ENCODE measurements around the gene LHB. TPM values are rescaled to one million over a fixed set of nuclear protein-coding genes. Genes with fewer than 3 reads are reported as not detected.
"Not testable (repeated sequence)": the region's sequence is repeated elsewhere in the genome, so short reads cannot be mapped to it uniquely, and the experiment has no call there.

LHB gene
- total RNA-seq, 1 experiment from 2014 or later = not detected

DNA sequence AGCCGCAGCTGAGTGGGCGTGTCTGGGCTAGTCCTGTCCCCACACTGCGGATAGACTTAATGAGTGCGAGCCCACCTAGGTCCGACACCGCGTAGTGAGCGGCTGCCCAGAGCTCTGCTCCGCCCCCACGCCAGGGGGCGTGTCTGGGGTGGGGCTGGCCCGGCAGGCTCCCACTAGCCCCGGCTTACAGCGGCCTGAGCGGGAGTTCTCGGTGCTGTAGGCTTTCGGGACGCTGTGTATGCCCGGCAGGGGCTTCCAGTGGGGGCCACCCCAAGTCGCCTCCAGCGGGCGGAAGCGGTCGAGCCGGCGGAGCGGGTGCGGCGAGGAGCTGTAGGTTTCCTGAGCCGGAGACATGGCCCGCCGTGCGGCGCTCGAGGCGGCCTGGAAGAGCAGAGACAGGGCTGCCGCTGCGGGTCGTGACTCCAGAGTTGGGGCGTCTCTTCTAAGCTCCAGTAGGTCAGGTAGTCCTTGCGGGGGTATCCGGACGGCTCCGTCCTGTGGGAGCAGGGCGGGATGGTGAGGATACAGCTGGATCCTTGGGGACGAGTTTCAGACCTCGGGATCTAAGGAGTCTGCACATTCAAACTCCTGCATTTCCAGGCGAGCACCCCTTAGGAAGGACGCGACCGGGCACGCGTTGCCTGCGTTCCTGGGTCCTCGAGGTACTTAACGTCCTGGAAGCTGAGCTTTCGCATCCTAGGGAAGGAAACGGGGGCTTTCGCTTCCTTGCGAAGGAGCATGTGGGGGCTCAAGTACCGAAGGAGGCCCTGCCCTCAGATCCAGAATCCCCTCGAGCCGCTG is 39.4 kb upstream of the LHB start:
- Histone ChIP-seq H4K20me1 (ENCODE audit: low read length) (no peaks in the 10 kb centered on the region), H3K4me3 (ENCODE audit: low read length) (peak overlapping the region; percentile 71), H3F3A (ENCODE audit: low read length, unreplicated experiment) (no peaks in the 10 kb centered on the region), H3K36me3 (ENCODE audit: low read depth, low read length) (no peaks in the 10 kb centered on the region), H3K9me3 (ENCODE audit: low read length) (no peaks in the 10 kb centered on the region), H3K4me2 (ENCODE audit: low read length) (peak overlapping the region; percentile 96), H3K79me2 (ENCODE audit: low read length) (no peaks in the 10 kb centered on the region), H3K27me3 (ENCODE audit: low read length) (no peaks in the 10 kb centered on the region), H3K9me2 (replicated peaks; ENCODE audit: low read length) (no peaks in the 10 kb centered on the region), H3K4me1 (ENCODE audit: insufficient read depth, low read length) (peaks cover 4% of the 10 kb centered on the region; the same call in 1 of the 2 replicates), H2AFZ (ENCODE audit: low read length) (peak overlapping the region; percentile 85), H3K27ac (ENCODE audit: low read length) (no peak overlapping the region), H3K9ac (ENCODE audit: low read length) (0 out of 2 replicates have a peak overlapping the region, but pooled peaks have one; percentile 12)
- ATAC-seq = peak; percentile 89
- DNase-seq = peak; percentile 52
- ChIA-PET CTCF (interaction anchor here (0.7 kb wide), 1 partner anchor 63 kb away, joined by 3 read pairs; the partner anchor contains the start of gene RUVBL2), POLR2A (ENCODE audit: unreplicated experiment) (interaction anchor here (0.6 to 0.7 kb wide), 2 partner anchors 19 to 42 kb away, joined by 3 read pairs; no protein-coding TSS in a partner anchor)
- intact Hi-C loops (cut with micrococcal nuclease) = no loop called here
- TSS peak; percentile 45 for BruUV-seq (replicated peaks)
- TF ChIP-seq EZH2phosphoT487 (IDR thresholded peaks at IDR 0.05; ENCODE audit: borderline replicate concordance, low read length) (no peak), EZH2 (IDR thresholded peaks at IDR 0.05; ENCODE audit: low read length, unreplicated experiment) (no peak)
- TF ChIP-seq, protein P1, sequence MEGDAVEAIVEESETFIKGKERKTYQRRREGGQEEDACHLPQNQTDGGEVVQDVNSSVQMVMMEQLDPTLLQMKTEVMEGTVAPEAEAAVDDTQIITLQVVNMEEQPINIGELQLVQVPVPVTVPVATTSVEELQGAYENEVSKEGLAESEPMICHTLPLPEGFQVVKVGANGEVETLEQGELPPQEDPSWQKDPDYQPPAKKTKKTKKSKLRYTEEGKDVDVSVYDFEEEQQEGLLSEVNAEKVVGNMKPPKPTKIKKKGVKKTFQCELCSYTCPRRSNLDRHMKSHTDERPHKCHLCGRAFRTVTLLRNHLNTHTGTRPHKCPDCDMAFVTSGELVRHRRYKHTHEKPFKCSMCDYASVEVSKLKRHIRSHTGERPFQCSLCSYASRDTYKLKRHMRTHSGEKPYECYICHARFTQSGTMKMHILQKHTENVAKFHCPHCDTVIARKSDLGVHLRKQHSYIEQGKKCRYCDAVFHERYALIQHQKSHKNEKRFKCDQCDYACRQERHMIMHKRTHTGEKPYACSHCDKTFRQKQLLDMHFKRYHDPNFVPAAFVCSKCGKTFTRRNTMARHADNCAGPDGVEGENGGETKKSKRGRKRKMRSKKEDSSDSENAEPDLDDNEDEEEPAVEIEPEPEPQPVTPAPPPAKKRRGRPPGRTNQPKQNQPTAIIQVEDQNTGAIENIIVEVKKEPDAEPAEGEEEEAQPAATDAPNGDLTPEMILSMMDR (conservative IDR thresholded peaks at IDR 0.05; ENCODE audit: low read depth, low read length) = peak; percentile 18; the same call in 1 of the 2 replicates

DNA sequence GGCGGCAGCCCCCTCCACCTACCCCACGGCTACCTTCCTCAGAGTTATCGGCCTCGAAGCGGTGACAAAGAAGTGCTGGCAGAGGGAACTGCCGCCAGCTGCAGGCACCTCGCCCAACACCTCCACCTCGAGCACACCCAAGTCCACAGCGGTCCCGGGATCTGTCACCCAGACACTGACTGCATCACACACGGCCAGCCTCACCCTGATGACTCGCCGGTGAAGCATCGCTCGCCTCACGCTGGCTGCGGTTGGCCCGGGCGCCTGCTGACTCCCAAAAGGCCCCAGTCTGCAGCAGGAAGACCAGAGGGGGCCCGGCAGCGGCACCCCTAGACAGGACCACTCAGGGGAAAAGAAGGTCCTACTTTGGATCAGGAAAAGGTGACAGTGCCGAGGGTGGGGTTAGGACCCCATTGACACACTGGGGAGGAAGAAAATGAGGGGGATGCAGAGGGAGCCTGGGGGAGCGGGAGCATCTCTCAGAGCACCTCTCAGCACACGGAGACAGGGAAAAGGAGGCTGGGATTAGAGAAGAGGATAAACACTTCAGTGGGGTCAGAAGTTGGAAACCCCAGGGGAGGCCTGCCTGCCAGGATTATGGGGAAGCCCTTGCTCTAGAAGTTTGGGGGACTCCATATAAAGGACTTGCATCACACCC is 33.6 kb upstream of the LHB start:
- POLR2A ChIA-PET (ENCODE audit: unreplicated experiment) = not testable (repeated sequence)

DNA sequence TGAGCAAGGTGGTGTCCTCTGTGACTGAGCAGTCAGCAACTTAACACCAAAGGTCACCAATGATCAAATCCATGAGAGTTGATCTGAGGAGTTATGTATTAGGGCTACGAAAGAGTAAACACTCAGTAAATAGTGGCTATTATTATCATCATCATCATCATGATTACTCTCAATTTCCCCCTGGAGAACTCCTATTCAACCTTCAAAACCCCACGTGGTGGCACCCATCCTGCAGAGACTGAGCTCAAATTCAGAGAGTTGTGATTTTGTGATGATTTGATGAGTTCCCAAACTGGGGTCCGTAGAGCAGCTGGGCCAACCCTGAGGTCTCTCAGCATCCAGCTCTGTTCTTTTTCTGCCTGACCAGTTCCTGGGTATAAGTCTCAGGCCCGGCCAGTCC is 32.9 kb upstream of the LHB start:
- H3K27ac ChIP-seq (ENCODE audit: low read length); H2AFZ ChIP-seq (ENCODE audit: low read length); H3K4me1 ChIP-seq (ENCODE audit: insufficient read depth, low read length); BruUV-seq (replicated peaks); H4K20me1 ChIP-seq (ENCODE audit: low read length); CTCF ChIA-PET; H3K4me3 ChIP-seq (ENCODE audit: low read length); H3K9ac ChIP-seq (ENCODE audit: low read length); H3K79me2 ChIP-seq (ENCODE audit: low read length); H3F3A ChIP-seq (ENCODE audit: low read length, unreplicated experiment); H3K9me2 ChIP-seq (replicated peaks; ENCODE audit: low read length); H3K9me3 ChIP-seq (ENCODE audit: low read length); DNase-seq; POLR2A ChIA-PET (ENCODE audit: unreplicated experiment); intact Hi-C loops (cut with micrococcal nuclease); H3K36me3 ChIP-seq (ENCODE audit: low read depth, low read length); ATAC-seq; H3K27me3 ChIP-seq (ENCODE audit: low read length): not testable (repeated sequence)
- H3K4me2 ChIP-seq (ENCODE audit: low read length) = peak overlapping the region; percentile 37; the same call in 1 of the 2 replicates

More for the DNA sequence above, 33.6 kb upstream of the LHB start:
- peak overlapping the region; percentile 37; the same call in 1 of the 2 replicates for H3K4me2 ChIP-seq (ENCODE audit: low read length)
- CTCF ChIA-PET; H3K27ac ChIP-seq (ENCODE audit: low read length); H3K4me1 ChIP-seq (ENCODE audit: insufficient read depth, low read length); BruUV-seq (replicated peaks); H4K20me1 ChIP-seq (ENCODE audit: low read length); H3K9me2 ChIP-seq (replicated peaks; ENCODE audit: low read length); H3K27me3 ChIP-seq (ENCODE audit: low read length); intact Hi-C loops (cut with micrococcal nuclease); H3K9ac ChIP-seq (ENCODE audit: low read length); H3K4me3 ChIP-seq (ENCODE audit: low read length); H2AFZ ChIP-seq (ENCODE audit: low read length); H3K36me3 ChIP-seq (ENCODE audit: low read depth, low read length); H3F3A ChIP-seq (ENCODE audit: low read length, unreplicated experiment); H3K9me3 ChIP-seq (ENCODE audit: low read length); H3K79me2 ChIP-seq (ENCODE audit: low read length): not testable (repeated sequence)
- ATAC-seq (peak; percentile 100), DNase-seq (peak; percentile 83)

DNA sequence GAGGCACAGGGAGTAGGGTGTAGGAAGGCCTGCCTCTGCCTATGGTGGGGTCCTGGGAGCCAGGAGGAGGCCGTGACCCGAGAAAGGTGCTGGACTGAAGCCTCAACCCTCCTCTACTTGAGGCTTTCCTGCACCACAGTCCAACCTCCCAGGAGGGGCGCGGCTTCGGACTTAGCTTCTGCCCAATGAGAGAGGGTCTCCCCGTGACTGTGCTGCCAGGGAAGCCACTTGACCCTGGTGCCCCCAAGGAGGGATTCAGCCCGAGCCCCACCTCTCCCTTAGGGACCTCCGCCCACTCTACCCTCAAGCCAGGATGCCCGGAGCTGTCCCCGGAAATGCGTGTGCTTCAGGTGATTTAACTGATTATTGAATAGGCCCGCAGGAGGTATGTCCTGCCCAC is 32.1 kb upstream of the LHB start, which contains the start of gene CGB8:
TSS of gene CGB8 (minus strand) at position 101 of the 400 bp plus-strand sequence. CDS start 372 bp downstream, outside the sequence.
- H3K4me3 ChIP-seq (ENCODE audit: low read length); H3K9ac ChIP-seq (ENCODE audit: low read length); intact Hi-C loops (cut with micrococcal nuclease); H3K9me3 ChIP-seq (ENCODE audit: low read length); CTCF ChIA-PET; H2AFZ ChIP-seq (ENCODE audit: low read length); H3K27ac ChIP-seq (ENCODE audit: low read length); POLR2A ChIA-PET (ENCODE audit: unreplicated experiment); H3K27me3 ChIP-seq (ENCODE audit: low read length); ATAC-seq; H3K4me2 ChIP-seq (ENCODE audit: low read length); DNase-seq; H3F3A ChIP-seq (ENCODE audit: low read length, unreplicated experiment); H3K36me3 ChIP-seq (ENCODE audit: low read depth, low read length); H3K79me2 ChIP-seq (ENCODE audit: low read length); BruUV-seq (replicated peaks); H3K9me2 ChIP-seq (replicated peaks; ENCODE audit: low read length); H3K4me1 ChIP-seq (ENCODE audit: insufficient read depth, low read length); H4K20me1 ChIP-seq (ENCODE audit: low read length): not testable (repeated sequence)

DNA sequence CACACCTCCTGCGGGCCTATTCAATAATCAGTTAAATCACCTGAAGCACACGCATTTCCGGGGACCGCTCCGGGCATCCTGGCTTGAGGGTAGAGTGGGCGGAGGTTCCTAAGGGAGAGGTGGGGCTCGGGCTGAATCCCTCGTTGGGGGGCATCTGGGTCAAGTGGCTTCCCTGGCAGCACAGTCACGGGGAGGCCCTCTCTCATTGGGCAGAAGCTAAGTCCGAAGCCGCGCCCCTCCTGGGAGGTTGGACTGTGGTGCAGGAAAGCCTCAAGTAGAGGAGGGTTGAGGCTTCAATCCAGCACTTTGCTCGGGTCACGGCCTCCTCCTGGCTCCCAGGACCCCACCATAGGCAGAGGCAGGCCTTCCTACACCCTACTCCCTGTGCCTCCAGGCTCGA is 26.7 kb upstream of the LHB start, which contains the start of gene CGB5:
TSS of gene CGB5 (plus strand) at position 301 of the 400 bp plus-strand sequence. CDS start 362 bp downstream, outside the sequence.
- BruUV-seq (replicated peaks); H3F3A ChIP-seq (ENCODE audit: low read length, unreplicated experiment); H3K27ac ChIP-seq (ENCODE audit: low read length); H3K4me3 ChIP-seq (ENCODE audit: low read length); H3K9me2 ChIP-seq (replicated peaks; ENCODE audit: low read length); H3K9me3 ChIP-seq (ENCODE audit: low read length); H3K27me3 ChIP-seq (ENCODE audit: low read length); CTCF ChIA-PET; POLR2A ChIA-PET (ENCODE audit: unreplicated experiment); H3K4me1 ChIP-seq (ENCODE audit: insufficient read depth, low read length); DNase-seq; H3K4me2 ChIP-seq (ENCODE audit: low read length); H3K36me3 ChIP-seq (ENCODE audit: low read depth, low read length); H4K20me1 ChIP-seq (ENCODE audit: low read length); intact Hi-C loops (cut with micrococcal nuclease); H2AFZ ChIP-seq (ENCODE audit: low read length); H3K79me2 ChIP-seq (ENCODE audit: low read length); ATAC-seq; H3K9ac ChIP-seq (ENCODE audit: low read length): not testable (repeated sequence)

All from PC-3 (cell line).